AG20443 (cell line): Measurements from ENCODE around the gene ARHGAP15.

Source experiments
- DNase-seq: peaks from one replicate; pipeline ENCODE4 v3.0.0; 2012; ENCODE audit warnings: low spot score, mixed read lengths

Gene ARHGAP15

GRCh38 chr2:143226714-143227541, 97.7 kb downstream of the ARHGAP15 start:
- DNase-seq, result no peak

GRCh38 chr2:143229411-143229810, 100.2 kb downstream of the ARHGAP15 start:
- DNase-seq, result no peak

- DNase-seq, result no peak
Measured at GRCh38 chr2:143229952-143230351, 100.7 kb downstream of the ARHGAP15 start.

GRCh38 chr2:143230506-143231253, 101.5 kb downstream of the ARHGAP15 start:
- no peak for DNase-seq

- no peak for DNase-seq
Measured at GRCh38 chr2:143231254-143231645, 102.0 kb downstream of the ARHGAP15 start.

- no peak for DNase-seq
Measured at GRCh38 chr2:143237146-143237777, 108.0 kb downstream of the ARHGAP15 start.

- no peak for DNase-seq
Measured at GRCh38 chr2:143241403-143242088, 112.3 kb downstream of the ARHGAP15 start.

GRCh38 chr2:143246246-143246645, 117.0 kb downstream of the ARHGAP15 start:
- DNase-seq, result no peak

GRCh38 chr2:143246815-143247744, 117.9 kb downstream of the ARHGAP15 start:
- no peak for DNase-seq

- no peak for DNase-seq
Measured at GRCh38 chr2:143248631-143249030, 119.4 kb downstream of the ARHGAP15 start.

GRCh38 chr2:143251681-143252080, 122.5 kb downstream of the ARHGAP15 start:
- DNase-seq, result no peak

GRCh38 chr2:143252138-143252907, 123.1 kb downstream of the ARHGAP15 start:
- DNase-seq, result no peak

GRCh38 chr2:143254110-143254509, 124.9 kb downstream of the ARHGAP15 start:
- DNase-seq, result no peak

- no peak for DNase-seq
Measured at GRCh38 chr2:143255086-143255485, 125.9 kb downstream of the ARHGAP15 start.

GRCh38 chr2:143255899-143256298, 126.7 kb downstream of the ARHGAP15 start:
- DNase-seq, result no peak

- no peak for DNase-seq
Measured at GRCh38 chr2:143258126-143258892, 129.1 kb downstream of the ARHGAP15 start.

- DNase-seq, result peak; percentile 51
Measured at GRCh38 chr2:143259368-143259958, 130.2 kb downstream of the ARHGAP15 start.

- DNase-seq, result no peak
Measured at GRCh38 chr2:143261986-143262385, 132.8 kb downstream of the ARHGAP15 start.

GRCh38 chr2:143262389-143262788, 133.2 kb downstream of the ARHGAP15 start:
- DNase-seq, result no peak
